EL (cell line): ENCODE measurements around the gene SLC26A6.

ENCODE experiments used
- DNase-seq: peaks from one replicate; pipeline ENCODE4 v3.0.0-alpha.2; 2016

The SLC26A6 gene

DNA sequence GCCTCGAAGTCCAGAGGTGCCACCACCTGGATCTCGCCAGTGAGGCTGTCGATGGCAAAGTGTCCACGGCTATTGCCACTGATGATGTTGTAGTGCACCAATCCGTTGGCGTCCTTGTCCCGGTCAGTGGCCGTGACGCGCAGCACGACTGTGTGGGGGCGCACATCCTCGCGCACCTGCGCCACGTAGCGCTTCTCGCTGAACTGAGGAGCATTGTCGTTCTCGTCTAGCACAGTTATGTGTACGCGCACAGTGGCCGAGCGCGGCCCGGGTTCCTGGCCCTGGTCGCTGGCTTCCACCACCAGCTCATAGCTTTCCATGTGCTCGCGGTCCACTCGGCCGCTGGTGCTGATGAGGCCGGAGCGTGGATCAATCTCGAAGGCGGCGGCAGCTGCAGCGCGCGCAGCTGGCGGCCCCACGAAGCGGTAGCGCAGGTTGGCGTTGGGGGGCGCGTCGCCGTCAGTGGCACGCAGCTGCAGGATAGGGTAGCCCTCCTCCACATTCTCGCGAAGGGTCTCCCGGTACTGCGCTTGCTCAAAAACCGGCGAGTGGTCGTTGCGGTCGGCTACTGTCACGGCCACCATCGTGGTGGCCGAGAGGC, 25.6 kb upstream of the SLC26A6 start:
- no peak for DNase-seq

DNA sequence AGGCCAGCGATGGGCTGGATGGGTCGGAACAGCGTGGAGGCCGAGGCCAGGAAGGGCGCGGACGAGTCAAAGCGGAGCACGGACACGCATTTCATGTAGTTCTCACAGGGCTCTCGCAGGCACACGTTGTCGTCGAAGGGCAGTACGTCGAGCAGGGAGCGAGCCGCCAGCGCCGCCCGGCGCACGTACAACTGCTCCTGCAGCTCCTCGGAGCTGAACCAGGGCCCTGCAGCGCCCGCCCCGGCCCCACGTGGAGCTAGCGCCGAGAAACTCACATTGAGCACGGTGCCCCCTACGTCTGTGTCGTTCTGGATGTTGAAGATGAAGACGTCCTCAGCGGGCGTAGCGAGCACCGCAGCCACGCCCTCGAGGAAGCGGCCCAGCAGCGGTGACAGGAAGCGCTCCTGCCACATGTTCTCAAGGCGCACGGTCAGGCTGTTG, 21.6 kb upstream of the SLC26A6 start:
- DNase-seq, result no peak

DNA sequence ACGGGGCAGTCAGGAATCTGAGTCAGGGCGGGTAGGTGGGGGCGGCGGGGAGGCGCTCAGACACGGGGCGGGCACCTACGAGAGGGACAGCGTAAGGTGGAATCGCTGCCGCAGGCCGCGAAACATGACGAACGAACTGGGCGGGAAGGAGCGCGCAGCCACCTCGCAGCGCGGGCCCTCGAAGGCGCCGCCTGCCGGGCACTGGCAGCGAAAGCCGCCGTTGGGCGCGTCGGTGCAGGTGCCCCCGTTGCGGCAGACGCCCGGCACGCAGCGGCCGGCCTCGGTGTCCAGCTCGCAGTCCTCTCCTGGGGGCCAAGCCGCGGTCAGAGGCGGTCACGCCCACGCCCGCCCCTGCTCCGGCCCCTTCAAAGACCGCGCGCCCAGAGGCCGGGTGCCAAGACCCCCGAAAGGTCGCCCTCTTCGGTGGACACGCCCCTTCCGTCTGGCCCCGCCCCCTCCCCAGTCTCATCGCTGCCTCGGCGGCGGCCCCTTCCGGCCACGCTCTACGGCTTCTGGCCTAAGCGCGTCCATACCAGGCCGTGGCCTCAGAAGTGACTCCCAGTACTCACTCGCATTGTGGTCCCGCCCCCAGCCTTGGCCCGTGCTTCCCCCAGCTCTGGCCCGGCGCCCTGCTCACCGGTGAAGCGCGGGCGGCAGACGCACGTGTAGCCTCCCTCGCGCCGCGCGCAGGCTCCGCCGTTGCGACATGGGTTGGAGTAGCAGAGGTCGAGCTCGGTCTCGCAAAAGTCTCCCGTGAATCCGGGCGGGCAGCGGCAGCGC, 21.0 kb upstream of the SLC26A6 start:
- peak; percentile 82 for DNase-seq

DNA sequence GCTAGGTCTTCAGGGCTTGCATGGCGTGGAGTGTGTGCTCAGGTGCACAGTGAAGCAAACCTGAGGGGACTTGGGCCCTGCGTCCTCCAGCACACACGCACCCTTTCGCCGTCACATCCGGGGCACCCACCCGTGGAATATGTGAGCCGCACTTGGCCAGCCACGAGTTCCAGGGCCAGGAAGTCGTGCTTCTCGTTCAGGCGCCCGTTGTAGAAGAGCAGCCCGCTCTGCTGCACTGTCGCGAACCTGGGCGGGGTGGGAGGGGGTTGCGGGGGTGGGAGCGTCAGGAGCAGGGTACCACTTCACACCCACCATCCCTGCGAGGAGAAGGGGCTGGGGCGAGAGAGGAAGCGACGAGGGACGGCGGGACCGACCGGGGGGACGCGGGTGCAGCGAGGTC, 20.3 kb upstream of the SLC26A6 start:
- DNase-seq, result no peak

DNA sequence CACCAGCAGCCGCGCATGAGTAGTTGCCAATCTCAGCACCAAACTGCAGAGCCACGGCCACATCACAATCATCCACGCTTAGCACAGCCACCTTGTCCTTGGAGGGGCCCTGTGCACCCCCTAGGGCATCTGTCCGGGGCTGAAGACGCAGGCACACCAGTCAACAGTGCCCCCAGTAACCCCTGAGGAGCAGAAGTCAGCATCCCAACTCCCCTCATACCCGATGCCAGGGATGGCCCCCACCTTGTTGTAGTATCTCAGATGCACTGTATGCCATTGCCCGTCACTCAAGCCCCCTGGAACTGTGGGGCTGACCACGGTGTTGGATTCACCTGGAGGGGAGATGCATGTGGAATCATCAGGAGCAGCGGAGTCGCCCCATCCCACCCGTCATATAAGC, 19.8 kb upstream of the SLC26A6 start:
- no peak for DNase-seq

DNA sequence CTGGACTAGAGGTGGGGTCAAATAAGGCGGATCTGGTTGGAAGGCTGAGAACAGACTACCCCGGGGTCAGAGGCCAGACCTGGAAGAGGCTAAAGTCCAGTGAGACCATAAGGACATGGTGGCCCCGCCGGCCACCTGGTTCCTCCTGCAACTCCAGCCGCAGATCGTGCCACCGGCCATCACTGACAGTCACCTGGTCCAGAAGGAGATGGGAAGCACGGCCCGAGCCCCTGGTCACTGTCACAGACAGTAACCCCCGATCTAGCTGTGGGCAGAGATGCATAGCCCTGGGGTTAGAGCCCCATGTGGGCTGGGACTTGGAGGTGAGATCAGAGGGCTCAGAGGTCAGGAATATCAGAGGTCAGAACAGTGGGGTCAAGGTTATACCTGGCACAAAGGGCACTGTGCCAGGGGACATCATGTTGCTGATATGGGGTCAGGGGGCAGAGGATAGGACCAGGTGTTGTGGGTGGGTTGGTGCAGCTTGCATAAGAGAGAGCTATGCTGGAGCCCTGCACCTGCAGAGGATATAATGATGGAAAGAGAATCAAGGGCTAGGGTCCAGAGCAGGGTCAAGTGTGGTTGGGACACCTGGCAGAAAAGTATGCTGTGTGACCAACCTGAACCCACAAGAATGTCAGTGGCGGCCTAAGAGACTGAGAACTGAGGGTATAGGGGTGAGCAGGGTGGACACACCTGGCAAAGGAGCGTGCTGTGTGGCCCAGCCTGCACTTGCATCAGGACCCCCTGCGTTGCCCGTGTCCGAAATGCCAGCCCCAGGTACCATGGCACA, 17.9 kb upstream of the SLC26A6 start:
- DNase-seq, result no peak

DNA sequence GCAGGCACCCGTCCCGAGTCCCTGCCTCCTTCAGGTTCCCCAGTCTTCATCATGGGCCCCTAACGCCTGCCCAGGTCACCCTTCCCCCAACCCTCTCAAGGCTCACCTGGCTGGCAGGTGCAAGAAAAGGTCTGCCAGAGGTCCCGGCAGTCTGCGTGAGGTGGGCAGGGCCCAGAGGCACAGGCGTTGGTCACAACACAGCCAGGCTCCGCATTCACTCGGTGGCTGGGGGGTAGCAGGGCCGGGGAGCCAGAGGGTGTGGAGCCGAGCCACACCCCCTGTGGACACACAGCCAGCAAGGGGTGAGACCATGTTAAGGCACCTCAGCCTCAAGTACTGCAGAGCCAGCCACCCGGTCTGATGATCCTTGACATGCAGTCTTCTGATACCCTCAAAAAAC, 16.5 kb upstream of the SLC26A6 start:
- no peak for DNase-seq

DNA sequence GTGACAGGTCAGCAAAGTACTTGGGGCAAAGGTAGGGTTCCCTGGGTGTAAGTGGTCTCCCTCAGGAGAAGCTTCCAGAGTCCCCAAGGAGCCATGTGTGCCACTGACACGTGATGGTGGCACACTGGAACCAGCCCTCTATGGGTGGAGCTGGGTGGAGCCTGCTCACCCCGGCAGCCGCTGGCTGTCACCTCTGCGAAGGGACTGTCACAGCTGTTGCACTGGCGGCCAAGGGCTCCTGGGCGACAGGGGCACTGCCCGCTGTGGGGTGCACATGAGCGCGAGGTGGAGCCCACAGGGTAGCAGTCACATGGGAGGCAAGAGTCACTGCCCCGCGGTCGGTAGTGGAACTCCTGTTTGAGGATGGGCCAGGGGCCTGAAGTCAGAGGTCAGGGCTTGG, 15.5 kb upstream of the SLC26A6 start:
- DNase-seq, result no peak

DNA sequence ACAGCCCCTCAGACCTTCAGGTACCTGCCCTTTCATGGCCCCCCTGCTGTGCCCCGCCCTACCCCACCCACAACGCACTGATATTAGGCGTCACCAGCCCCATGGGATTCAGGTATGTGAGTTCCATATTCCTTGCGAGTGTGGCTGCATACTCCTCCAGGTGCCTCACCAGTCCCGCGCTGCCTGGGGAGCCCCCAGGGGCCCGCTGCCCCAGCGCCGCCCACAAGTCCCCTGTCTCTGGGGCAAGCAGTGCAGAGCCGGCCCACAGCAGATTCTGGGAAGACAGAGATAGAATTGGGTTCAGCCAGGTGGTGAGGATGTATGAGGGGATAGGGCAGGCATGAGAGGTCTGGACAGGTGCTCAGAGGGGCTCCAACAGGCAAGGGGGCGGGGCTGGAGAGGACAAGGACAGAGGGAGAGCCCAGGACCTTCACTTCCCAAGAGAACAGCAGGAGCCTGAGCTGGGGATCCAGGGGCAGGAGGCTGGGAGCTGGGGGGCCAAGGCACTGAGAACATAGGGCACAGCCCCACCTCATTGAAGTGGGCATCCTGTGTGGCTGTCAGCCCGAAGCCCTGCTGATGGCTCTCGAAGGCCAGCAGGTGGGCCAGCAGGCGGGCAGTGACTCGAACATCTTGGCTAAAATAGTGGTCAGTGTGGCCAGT, 13.1 kb upstream of the SLC26A6 start:
- no peak for DNase-seq

DNA sequence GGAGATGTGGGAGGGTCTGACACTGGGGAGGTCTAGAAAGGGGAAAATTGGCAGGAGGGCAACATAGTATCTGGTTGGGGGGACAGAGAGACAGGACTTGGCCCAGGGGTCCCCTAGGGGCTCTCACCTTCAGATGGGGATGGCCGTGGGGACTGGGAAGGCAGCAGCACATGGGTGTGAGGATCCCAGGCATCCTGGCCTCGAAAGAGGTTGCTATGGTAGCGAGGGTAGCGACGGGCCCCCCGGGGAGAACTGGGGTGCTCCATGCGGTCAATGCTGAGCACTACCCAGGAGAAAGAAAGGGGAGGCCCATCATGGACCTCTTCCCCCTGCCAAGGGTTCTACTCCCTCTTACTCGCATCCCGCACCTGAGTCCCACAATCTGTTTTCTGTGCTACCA, 12.5 kb upstream of the SLC26A6 start:
- no peak for DNase-seq

DNA sequence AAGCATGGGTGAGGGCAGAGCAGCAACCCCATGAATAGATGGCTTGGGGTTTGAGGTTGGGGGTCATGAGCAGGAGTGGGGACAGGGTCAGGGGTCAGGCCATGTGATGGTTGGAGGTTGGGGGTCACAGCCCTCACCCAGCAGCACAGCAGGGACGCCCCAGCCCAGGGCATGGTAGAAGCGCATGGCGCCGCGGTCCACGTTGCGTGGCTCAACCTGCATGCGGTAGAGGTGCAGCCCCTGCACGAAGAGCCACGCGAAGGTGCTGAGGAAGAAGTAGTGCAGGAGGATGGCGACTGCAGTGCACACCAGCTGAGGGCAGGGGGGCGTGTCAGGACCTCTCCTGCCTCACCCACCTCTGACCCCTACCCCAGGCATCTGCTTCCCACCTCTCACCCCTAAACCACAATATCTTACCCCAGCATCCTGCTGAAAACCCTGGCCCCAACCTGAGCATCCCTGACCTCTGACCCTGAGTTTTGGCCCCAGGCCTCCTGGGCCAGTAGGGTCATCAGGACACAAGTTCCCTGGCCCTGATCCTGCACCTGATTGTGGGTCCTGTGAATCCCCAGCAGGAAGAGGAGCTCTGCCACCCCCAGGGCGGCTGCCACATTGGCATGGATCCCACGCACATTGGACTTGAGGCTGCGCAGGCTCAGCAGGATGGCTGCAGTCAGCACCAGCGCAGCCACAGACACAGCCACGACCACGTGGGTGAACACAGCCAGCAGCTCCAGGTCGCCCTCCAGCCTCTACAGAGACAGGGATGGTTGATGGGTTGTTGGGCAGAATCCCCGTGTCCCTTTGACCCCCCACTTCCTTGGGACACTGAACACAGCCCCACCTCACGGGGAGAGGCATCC, 9.9 kb upstream of the SLC26A6 start:
- DNase-seq, result no peak

DNA sequence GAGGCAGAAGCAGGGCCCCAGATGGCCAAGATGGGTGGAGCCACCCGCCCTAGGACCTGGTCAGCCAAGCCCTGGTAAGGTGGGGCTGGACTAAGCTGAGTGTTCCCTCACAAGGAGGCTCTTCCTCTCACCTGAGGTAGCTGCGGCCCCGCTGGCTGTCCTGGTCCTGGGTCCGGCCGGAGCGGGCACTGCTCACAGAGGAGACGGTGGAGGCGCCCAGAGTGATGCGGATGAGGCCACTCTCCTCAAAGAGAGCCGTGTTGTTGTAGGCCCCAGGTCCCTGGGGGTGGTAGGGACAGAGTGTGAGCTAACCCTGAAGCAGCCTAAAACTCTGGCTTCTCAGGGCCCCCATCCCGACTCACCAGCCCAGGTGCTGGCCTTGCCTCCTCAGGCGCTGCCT, 7.3 kb upstream of the SLC26A6 start:
- no peak for DNase-seq

DNA sequence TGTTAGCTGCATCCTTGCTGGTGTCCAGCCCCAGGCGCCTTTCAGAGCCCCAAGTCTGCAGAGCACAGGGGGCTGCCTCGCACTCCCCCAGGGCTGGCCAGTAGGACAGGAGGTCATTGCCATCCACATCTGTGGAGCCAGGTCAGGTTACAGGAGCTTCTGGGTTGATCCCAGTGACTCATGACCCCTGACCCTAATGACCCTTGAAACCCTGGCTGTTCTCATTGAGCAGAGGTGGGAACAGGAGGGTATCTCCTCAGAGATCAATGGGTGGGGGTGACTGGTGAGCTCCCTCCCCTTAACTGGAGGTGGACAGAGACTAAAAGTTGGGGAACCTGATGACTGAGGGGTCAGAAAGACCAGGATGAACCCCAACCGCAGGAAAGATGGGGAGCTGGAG, 6.1 kb upstream of the SLC26A6 start:
- DNase-seq, result no peak

DNA sequence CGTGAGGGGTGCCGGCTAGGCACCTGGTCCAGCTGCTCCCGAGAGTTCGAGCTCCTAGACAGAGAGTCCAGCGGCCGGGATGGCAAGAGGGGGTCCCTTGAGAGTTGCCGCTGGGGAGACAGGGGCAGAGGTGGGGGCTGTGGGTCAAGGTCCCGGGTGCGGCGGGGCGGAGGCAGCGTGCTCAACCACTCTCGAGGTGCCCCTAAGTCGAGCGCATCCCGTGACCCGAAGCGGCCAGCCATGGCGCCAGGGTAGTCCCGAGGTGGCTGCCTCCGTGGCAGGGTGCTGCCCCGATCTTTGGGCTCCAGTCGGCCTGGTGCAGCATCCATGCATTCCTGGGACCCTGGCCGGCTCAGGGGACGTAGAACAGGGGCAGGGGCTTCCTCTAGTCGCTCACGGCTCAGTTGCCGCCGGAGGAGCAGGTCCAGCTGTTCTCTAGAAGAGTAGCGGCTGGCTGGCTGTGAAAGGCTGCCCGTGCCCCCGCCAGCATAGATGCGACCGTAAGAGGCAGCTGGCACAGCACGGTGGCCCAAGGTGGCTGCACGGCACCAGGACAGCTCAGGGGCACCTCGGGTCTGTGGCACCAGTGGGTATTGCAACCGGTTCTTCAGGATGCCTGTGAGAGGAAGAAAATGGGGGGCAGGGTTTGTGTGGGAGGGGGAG, 4.8 kb upstream of the SLC26A6 start:
- no peak for DNase-seq

DNA sequence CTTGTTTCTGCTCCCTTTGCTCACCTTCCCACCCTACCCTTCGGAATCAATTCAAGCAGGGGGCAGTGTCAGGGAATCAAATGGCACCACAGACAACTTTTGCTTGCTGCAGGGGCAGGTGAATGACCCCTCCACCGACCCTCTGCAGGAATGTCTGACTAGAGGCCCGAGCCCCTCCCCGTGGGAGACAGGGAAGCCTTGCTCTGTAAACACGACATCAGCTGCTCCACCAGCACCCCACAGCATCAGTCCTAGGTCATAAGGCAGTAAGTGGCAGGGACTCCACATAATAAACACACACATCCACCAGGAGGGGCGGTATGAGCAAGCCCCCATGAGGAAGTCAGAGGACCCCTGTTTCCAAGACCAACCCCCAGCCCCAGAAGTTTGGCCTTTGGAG, 2.0 kb upstream of the SLC26A6 start:
- DNase-seq, result no peak

DNA sequence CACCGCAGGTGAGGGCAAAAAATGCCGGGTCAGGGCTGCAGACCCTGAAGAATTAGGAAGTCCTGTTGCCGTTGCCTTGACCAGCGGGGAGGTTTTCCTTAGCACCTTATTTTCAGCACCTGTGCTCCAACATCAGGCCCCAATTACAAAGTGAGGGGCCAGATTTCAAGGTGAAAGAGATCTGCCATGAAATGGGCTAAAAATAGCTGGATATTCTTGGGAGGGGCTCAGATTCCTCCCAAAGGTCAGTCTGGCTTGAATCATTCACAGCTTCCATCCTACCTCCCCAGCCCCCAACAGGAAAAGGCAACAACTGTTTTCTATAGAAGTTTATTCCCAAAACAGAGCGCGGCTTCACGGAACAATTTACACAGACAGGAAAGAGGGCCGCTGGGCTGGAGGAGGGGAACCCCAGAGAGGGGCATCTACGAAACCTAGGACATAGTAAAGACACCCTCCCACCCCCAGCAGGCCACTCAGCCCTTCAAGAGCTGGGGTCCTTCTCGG, 941 bp upstream of the SLC26A6 start:
- DNase-seq, result no peak

DNA sequence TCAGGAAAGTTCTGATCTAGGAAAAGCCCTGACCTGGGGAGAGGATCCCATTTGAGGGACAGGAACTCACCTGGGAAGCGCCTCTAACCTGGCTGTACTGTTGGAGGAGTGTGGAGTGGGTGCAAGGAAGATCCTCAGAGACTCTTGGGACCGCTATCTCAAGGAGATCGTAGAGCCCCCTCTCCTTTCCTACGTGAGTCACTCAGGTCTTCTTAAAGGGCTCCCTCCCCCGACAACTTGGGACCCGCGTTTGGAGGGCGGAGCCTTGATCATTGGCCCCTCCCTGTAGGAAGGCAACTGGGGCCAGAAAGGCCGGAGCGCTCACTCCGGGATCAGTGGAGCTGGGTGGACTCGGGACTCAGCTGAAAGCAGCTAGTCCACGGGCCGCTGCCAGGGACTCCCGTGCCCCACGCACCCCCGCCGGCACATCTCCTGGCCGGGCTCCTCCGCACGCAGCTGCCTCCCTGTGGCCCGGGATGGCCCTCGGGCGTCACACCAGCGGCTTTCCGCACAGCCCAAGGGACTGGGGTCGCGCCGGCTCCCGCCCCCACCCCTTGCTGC, 520 bp downstream of the SLC26A6 start:
- peak; percentile 78 for DNase-seq

DNA sequence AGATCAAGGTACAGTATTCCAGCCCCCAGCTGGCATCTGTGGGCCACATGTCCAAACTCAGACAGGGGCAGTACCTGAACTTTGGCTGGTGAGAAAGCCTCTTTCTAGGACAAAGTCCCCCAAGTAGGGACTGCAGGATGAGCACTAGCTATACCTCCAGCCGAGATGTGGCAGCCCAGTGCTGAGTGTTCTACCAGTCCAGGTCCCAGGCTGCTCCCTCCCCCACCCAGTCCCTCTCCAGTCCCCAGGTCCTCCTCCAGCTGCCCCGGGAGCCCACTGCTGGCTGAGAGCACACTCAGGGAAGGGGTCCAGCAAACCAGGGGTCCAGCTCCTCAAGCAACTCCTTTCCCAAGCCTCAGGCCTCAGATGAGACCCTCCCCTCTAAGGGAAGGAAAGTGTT, 1.5 kb downstream of the SLC26A6 start:
- no peak for DNase-seq

DNA sequence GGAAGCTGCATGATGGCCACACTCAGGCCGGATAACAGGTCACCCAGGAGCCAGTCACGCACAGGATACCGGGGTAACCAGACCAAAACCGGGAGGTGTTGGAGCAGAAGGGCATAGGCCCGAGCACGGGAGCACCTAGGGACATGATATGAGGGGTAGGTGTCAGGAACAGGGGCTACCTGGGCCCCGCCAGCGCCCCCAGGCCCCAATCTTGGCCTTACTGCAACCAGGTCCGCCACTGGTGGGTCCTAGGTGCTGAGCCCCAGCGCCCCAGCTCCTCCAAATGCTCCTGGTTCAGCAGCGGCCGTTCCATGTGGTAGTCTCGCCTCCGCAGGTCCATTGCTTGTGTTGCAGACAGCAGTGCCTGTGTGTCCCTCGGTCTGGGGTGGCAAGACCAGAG, 2.0 kb downstream of the SLC26A6 start:
- no peak for DNase-seq

DNA sequence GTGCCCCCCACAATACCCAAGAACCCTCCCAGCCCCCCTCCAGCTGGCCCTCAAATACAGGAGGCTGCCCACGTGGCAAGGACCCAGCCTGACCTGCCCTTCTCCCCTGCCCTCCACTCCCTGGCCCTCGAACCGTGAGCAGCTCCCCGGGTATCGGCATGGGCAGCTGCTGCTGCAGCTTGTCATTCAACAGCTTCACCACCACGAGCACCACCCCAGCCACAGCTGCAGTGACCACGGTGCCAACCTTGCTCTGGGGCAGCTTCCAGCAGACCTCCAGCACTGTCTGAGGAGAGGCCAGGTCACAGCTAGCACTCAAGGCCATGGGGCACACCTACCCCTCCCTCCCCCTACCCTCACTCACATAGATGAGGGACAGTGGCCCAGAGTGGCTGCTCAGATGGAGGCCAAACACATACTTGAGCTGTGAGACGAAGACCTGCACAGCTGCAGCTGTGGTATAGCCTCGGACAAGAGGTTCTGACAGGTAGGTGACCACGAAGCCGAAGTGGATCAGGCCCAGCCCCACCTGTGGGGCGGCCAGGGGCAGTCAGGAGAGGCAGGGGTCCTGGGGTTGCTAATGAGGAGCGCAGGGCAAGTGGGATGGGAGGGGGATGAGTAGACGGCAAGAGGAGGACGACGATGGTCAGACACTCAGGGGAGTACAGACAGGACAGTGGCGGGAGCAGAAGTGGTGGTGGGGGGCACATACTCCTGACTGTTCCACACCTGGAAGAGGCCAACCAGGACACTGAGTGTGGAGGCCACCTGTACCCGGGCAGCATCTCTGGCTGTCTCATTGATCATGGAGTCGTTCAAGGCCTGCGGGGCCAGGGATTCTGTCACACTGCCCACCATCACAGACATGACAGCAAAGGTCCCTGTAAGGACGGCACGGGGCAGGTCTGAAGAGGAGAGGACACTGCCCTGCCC, 3.5 kb downstream of the SLC26A6 start:
- no peak for DNase-seq
